SK-N-SH treated with all-trans-retinoic acid at 6 μM for 48 hours (cell line): ENCODE results near the gene RPL35.

Experiments
- ISL1 ChIP-seq: fragments of 250-450 bp; sonication (Bioruptor Pico); IDR thresholded peaks from 2 replicates; pipeline ENCODE4 v2.1.2; 2022; ENCODE audit warnings: mild to moderate bottlenecking, moderate library complexity
- TOX ChIP-seq: fragments of 250-450 bp; sonication (Bioruptor Pico); IDR thresholded peaks from 2 replicates; pipeline ENCODE4 v1.8.0; 2021; ENCODE audit warnings: mild to moderate bottlenecking, moderate library complexity, borderline replicate concordance
- ZC3H10 ChIP-seq: fragments of 250-450 bp; sonication (Bioruptor Pico); IDR thresholded peaks from 2 replicates; pipeline ENCODE4 v1.5.1; 2021; ENCODE audit warnings: mild to moderate bottlenecking, moderate library complexity
- ZFP30 ChIP-seq: fragments of 450-650 bp; formaldehyde crosslinking; IDR thresholded peaks from 2 replicates; pipeline ENCODE4 v1.5.0; 2022; ENCODE audit warnings: mild to moderate bottlenecking, moderate library complexity
- TF ChIP-seq, protein P1 (sequence below): fragments of 250-450 bp; sonication (Bioruptor Pico); IDR thresholded peaks from 2 replicates; pipeline ENCODE4 v1.5.0; 2020; ENCODE audit warnings: mild to moderate bottlenecking, moderate library complexity
- TF ChIP-seq, protein P2 (sequence below): fragments of 250-450 bp; sonication (Bioruptor Pico); IDR thresholded peaks from 2 replicates; pipeline ENCODE4 v1.8.0; 2021; ENCODE audit warnings: low read depth, mild to moderate bottlenecking, moderate library complexity, borderline replicate concordance

DNA sequence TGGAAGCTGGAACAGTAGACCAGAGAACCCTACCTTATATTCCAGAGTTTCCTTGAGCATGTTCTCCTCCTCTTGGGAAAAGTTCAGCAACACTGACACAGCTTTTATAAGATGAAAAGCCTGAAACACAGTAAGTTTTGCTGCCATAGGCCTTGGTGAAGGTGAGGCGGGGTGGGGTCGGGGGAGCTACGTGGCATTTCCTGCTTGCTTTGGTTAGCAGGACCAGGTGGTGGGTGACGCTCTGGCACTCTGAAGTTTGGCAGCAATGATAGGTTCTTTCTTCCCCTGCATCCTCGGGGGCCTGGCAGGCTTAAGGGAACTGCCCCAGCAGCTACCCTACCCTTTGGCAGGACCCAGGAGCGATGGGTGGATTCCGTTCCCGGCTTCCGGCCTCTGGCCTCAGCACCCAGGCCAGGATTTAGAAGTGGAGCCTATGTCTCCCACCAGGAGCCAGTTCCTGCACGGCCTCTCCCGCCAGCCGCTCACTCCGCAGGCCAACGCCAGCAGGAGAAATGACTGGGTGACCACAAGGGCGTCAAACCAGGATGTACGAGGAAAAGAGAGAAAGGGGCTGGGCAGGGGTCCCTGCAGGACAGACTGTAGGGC, 19.5 kb upstream of the RPL35 start:
- TF ChIP-seq ZC3H10 (CRISPR knock-in tag) (no peak), TOX (CRISPR knock-in tag) (no peak), ISL1 (no peak), ZFP30 (CRISPR knock-in tag) (no peak)
- TF ChIP-seq, protein P1, sequence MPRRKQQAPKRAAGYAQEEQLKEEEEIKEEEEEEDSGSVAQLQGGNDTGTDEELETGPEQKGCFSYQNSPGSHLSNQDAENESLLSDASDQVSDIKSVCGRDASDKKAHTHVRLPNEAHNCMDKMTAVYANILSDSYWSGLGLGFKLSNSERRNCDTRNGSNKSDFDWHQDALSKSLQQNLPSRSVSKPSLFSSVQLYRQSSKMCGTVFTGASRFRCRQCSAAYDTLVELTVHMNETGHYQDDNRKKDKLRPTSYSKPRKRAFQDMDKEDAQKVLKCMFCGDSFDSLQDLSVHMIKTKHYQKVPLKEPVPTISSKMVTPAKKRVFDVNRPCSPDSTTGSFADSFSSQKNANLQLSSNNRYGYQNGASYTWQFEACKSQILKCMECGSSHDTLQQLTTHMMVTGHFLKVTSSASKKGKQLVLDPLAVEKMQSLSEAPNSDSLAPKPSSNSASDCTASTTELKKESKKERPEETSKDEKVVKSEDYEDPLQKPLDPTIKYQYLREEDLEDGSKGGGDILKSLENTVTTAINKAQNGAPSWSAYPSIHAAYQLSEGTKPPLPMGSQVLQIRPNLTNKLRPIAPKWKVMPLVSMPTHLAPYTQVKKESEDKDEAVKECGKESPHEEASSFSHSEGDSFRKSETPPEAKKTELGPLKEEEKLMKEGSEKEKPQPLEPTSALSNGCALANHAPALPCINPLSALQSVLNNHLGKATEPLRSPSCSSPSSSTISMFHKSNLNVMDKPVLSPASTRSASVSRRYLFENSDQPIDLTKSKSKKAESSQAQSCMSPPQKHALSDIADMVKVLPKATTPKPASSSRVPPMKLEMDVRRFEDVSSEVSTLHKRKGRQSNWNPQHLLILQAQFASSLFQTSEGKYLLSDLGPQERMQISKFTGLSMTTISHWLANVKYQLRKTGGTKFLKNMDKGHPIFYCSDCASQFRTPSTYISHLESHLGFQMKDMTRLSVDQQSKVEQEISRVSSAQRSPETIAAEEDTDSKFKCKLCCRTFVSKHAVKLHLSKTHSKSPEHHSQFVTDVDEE, result no peak
- TF ChIP-seq, protein P2, sequence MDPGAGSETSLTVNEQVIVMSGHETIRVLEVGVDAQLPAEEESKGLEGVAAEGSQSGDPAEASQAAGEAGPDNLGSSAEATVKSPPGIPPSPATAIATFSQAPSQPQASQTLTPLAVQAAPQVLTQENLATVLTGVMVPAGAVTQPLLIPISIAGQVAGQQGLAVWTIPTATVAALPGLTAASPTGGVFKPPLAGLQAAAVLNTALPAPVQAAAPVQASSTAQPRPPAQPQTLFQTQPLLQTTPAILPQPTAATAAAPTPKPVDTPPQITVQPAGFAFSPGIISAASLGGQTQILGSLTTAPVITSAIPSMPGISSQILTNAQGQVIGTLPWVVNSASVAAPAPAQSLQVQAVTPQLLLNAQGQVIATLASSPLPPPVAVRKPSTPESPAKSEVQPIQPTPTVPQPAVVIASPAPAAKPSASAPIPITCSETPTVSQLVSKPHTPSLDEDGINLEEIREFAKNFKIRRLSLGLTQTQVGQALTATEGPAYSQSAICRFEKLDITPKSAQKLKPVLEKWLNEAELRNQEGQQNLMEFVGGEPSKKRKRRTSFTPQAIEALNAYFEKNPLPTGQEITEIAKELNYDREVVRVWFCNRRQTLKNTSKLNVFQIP, result no peak
